GM18498 (cell line): ENCODE measurements around the gene CERS6.
A peak's percentile ranks its signal among the peaks of the same experiment; 100 is the strongest.

ENCODE experiments used
- ATAC-seq: cut with Tn5 transposase; IDR thresholded peaks from one replicate; pipeline ENCODE4 v1.9.1; 2021; ENCODE audit warnings: mild to moderate bottlenecking, moderate library complexity; ENCODE audit not compliant: unreplicated experiment

CERS6 gene

GRCh38 chr2:168722592-168722991 lies 266.5 kb downstream of the CERS6 start:
- ATAC-seq: no peak

GRCh38 chr2:168723275-168723899 lies 267.3 kb downstream of the CERS6 start:
- no peak for ATAC-seq

- no peak for ATAC-seq
Observed at GRCh38 chr2:168726375-168726774, 270.3 kb downstream of the CERS6 start.

GRCh38 chr2:168727904-168728470 lies 271.9 kb downstream of the CERS6 start:
- ATAC-seq: no peak

- no peak for ATAC-seq
Observed at GRCh38 chr2:168729455-168729854, 273.4 kb downstream of the CERS6 start.

GRCh38 chr2:168730344-168730743 lies 274.3 kb downstream of the CERS6 start:
- ATAC-seq: no peak

GRCh38 chr2:168731002-168731401 lies 274.9 kb downstream of the CERS6 start:
- no peak for ATAC-seq

- ATAC-seq: no peak
Observed at GRCh38 chr2:168731616-168732015, 275.5 kb downstream of the CERS6 start.

GRCh38 chr2:168732100-168732499 lies 276.0 kb downstream of the CERS6 start:
- ATAC-seq: no peak

GRCh38 chr2:168732506-168732905 lies 276.4 kb downstream of the CERS6 start:
- ATAC-seq: no peak

GRCh38 chr2:168734199-168734760 lies 278.2 kb downstream of the CERS6 start:
- ATAC-seq: no peak

GRCh38 chr2:168736649-168737445 lies 280.8 kb downstream of the CERS6 start:
- no peak for ATAC-seq

GRCh38 chr2:168738062-168738461 lies 282.0 kb downstream of the CERS6 start:
- no peak for ATAC-seq

- ATAC-seq: no peak
Observed at GRCh38 chr2:168740360-168740759, 284.3 kb downstream of the CERS6 start.

- no peak for ATAC-seq
Observed at GRCh38 chr2:168740788-168741187, 284.7 kb downstream of the CERS6 start.

GRCh38 chr2:168742258-168742932 lies 286.3 kb downstream of the CERS6 start:
- ATAC-seq: no peak

GRCh38 chr2:168744844-168745243 lies 288.8 kb downstream of the CERS6 start:
- no peak for ATAC-seq

GRCh38 chr2:168748461-168748860 lies 292.4 kb downstream of the CERS6 start:
- ATAC-seq: no peak

GRCh38 chr2:168749297-168749696 lies 293.2 kb downstream of the CERS6 start:
- no peak for ATAC-seq

- peak; percentile 97 for ATAC-seq
Observed at GRCh38 chr2:168751104-168751740, 295.1 kb downstream of the CERS6 start.

- ATAC-seq: no peak
Observed at GRCh38 chr2:168752361-168752760, 296.3 kb downstream of the CERS6 start.
